IMR-90 (cell line): Measurements from ENCODE around the gene LGMN.

Experiments used
- POLR2A ChIP-seq: IDR thresholded peaks from 2 replicates; pipeline ENCODE4 v1.6.1; 2012; ENCODE audit warnings: mild to moderate bottlenecking, low read depth, low read length
- TF ChIP-seq, protein P1 (sequence below): conservative IDR thresholded peaks from 2 replicates; pipeline ENCODE4 v1.5.1; 2012; ENCODE audit warnings: mild to moderate bottlenecking, low read depth, low read length, improper control_type of control experiment

DNA sequence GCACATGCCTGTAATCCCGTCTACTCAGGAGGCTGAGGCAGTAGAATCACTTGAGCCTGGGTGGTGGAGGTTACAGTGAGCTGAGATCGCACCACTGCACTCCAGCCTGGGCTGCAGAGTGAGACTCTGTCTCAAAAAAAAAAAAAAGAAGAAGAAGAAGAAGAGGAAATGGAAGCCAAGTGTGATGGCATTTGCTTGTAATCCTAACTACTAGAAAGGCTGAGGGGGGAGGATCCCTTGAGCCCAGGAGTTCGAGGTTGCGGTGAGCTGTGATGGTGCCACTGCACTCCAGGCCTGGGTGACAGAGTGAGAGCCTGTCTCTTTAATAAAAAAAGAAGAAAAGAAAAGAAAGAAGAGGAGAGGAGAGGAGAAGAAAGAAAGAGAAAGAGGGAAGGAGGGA, 52.1 kb downstream of the LGMN start:
- TF ChIP-seq POLR2A, result no peak
- TF ChIP-seq, protein P1, sequence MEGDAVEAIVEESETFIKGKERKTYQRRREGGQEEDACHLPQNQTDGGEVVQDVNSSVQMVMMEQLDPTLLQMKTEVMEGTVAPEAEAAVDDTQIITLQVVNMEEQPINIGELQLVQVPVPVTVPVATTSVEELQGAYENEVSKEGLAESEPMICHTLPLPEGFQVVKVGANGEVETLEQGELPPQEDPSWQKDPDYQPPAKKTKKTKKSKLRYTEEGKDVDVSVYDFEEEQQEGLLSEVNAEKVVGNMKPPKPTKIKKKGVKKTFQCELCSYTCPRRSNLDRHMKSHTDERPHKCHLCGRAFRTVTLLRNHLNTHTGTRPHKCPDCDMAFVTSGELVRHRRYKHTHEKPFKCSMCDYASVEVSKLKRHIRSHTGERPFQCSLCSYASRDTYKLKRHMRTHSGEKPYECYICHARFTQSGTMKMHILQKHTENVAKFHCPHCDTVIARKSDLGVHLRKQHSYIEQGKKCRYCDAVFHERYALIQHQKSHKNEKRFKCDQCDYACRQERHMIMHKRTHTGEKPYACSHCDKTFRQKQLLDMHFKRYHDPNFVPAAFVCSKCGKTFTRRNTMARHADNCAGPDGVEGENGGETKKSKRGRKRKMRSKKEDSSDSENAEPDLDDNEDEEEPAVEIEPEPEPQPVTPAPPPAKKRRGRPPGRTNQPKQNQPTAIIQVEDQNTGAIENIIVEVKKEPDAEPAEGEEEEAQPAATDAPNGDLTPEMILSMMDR, result no peak
